NCI-H82 treated with DMSO at 0.1 percent for 48 hours (cell line): ENCODE results near the gene POLD3.
"Not testable (repeated sequence)": the region's sequence is repeated elsewhere in the genome, so short reads cannot be mapped to it uniquely, and the experiment has no call there.

Experiments used
- DNase-seq: peaks from one replicate; lab custom pipeline; 2025; ENCODE audit not compliant: unreplicated experiment; lab: John Stamatoyannopoulos, UW

POLD3 gene

GRCh38 chr11:74636630-74637184 lies 44.3 kb downstream of the POLD3 start:
- no peak for DNase-seq

DNA sequence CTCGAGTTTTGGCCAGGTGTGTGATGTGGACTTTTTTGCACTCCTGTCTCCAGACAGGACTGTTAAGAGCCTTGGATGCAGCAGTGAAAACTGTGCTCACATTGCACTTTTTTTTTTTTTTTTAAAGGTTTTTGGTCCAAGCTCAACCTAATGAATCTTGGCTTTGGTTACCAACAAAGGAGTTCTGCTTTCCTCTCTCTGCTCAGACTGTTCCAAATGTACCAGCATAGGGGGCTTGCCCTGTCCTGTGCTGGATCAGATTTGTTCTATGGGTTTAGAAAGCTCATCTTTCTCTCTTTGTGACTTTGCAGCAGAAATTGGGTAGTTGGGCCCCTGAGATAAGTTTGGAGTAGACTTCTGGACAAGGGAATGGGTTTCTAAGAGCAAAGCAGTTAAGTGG lies 45.3 kb downstream of the POLD3 start:
- DNase-seq: no peak

- peak; percentile 60 for DNase-seq
These were observed 46.5 kb downstream of the POLD3 start for GRCh38 chr11:74638869-74639268.

DNA sequence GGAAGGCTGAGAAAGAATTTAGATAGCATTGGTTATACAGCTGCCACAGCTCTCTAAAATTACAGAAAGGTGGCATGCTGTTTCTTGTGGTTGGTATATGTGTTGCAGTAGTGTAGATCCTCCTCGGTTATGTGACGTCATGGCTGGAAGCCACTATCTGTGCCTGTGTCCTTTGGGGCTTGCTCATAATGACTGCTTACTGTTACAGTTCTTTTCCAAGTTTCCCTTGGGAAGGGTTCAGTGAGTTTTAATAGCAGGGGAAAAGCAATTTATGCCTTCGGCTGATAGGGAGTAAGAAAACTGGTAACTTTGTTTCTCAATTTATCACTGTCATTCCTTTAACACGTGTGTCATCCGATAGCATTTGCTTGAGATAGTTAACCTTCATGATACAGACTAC lies 47.2 kb downstream of the POLD3 start:
- no peak for DNase-seq

- peak; percentile 55 for DNase-seq
These were observed 48.9 kb downstream of the POLD3 start for GRCh38 chr11:74641289-74641688.

DNA sequence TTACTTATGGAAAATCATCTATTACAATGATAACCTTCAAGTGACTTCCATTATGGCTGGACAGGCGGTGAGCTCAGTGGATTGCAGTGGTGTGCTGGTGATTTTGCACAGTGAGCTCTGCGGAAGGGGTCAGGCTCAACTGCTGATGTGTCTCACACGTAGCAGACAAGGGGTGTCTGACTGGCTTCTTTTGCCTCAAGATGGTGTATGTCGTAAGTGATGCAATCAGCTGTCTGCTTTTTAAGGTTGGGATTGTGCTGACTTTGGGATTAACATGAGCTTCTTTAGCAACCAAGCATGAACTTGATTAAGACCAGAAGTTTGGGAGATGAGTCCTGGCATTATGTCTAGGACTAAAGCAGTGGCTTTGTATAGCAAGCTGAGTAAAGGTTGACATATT lies 49.5 kb downstream of the POLD3 start:
- DNase-seq: peak; percentile 37

DNA sequence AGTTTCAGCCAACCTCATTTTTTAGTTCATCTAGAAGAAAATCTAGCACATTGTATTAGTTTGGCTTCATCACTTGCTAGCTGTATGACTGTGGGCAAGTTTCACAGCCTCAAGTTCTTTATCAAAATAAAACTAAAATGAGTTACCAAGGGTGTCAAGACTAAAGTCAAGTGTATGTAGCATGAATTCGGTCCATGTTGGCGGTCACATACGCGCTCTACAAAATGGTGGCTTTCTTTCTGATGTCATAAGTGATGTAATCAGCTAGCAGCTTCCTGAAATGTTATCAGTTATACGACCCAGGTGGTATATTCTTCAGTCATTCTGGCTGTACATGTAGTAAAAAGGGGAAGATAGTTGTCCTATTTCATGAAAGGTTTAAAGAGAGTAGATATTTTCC lies 50.5 kb downstream of the POLD3 start:
- no peak for DNase-seq

DNA sequence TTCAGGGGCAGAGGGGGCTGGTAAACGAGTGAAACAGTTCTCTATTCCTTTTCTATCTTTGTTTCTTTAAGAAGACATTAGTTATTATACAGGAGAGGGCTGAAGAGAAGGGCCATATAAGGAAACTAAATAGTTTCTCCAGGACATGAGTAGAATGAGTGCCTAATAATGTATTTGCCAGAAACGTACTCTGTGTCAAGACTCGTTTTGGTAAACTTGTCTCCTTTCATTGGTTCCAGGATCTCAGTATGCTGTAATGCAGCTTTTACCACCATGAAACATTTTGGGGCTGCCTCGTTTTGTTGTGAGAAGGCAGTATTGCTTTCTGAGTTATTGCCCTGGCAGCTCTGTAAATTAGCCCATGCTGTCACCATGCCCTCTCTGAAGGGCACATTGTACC lies 51.7 kb downstream of the POLD3 start:
- DNase-seq: no peak

DNA sequence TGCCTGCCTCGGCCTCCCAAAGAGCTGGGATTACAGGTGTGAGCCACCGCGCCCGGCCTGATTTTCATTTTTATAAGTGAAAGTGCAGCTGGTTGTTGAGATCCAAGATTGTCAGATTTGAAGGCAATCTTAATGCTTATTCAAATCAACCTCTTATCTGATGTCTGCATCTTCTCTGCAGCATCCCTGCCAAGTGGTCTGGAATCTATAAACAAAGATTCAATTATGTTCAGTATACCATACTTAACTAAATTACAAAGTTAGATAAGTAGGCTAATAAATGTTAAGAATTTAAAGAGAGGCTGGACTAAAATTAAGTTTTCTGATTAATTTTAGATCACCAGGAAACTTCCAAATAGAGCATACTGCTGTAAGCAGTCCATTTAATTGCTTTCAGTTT lies 53.8 kb downstream of the POLD3 start:
- no peak for DNase-seq

DNA sequence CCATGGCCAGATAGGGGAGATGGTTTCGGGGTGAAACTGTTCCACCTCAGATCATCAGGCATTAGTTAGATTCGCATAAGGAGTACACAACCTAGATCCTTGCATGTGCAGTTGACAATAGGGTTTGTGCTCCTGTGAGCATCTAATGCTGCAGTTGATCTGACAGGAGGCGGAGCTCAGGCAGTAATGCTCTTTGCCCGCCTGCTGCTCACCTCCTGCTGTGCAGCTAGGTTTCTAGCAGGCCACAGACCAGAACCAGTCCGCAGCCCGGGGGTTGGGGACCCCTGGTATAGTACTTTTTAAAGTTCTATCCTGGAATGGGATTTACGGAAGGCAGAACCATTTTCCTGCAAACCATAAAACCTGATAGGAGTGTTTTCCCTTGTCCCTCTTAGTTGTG lies 54.6 kb downstream of the POLD3 start:
- DNase-seq: no peak

DNA sequence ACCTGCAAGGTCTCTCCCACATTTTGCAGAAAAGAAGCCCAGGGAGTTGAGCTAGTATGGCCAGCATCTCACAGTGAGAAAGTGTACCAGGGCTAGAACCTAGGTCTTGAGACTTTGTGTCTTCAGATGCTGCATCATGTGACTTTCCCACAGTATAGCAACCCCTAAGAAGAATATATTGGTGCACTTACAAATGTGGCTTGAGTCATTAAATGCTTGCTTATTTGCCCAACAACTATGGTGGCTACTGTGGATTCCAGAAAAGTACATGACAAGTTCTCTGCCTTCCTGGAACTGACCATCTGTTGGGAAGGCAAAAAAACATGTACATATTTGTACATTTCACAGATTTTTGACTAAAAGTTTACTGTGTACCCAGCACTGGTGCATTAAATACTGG lies 55.0 kb downstream of the POLD3 start:
- DNase-seq: no peak

- no peak for DNase-seq
These were observed 55.4 kb downstream of the POLD3 start for GRCh38 chr11:74647831-74648230.

DNA sequence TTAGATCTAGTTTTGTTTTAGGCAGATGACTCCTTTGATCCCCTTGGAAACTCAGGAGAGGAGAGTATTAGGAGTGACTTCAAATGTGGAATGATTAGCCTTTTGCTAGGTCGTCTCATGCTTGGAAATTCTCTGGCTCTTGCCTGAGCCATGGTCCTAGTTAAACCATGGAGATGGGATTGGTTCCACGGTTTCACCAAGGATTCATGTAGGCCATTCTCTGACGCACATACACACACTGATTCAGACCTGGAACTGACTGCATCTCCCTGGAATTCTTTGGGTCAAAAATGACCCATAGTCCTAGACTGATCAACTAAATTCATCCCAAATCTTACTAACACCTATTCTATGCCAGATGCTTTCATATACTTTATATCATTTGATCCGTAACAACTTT lies 56.5 kb downstream of the POLD3 start:
- no peak for DNase-seq

DNA sequence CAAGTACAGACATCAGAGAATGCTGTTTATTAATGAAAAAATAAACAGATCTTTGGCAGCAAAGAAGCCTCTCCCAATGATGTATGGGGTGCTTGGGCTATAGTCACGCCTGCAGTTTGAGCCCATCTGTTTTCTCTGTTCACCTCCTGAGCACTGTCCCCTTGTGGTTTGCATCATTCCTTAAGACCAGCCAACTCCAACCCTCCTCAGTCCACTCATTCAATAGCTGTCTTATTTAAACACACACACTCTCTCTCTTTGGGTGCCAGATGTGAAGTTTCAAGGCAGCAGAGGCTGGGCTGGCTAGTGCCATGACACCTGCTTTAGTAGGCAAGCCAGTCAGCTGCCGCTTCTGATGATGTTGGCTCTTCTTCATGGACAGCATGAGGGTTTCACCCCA lies 58.1 kb downstream of the POLD3 start:
- no peak for DNase-seq

DNA sequence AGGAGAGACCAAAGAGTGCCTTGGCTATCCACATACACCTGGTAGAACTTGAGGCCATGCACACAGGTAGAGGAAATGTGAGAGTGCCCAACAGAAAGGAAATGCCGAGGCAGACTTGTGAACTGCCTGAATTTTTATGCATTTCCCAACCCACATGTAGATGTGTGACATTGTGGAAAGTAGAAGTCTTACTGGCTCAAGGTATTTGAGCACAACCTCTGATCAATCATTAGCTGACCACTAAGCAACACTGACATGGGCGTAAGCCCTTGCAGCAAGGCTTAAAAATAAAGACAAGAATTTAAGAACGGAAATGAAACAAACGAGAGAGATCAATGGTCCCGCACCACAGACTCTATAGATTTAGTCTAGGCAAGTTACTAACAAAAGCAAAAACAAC lies 62.6 kb downstream of the POLD3 start:
- DNase-seq: no peak

DNA sequence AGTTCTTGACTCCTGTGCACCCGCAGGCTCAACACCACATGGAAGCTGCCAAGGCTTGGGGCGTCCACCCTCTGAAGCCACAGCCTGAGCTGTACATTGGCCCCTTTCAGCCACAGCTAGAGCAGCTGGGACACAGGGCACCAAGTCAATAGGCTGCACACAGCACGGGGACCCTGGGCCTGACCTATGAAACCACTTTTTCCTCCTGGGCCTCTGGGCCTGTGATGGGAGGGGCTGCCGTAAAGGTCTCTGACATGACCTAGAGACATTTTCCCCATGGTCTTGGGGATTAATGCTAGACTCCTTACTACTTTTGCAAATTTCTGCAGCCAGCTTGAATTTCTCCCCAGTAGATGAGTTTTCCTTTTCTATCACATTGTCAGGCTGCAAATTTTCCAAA lies 66.7 kb downstream of the POLD3 start:
- DNase-seq: not testable (repeated sequence)

DNA sequence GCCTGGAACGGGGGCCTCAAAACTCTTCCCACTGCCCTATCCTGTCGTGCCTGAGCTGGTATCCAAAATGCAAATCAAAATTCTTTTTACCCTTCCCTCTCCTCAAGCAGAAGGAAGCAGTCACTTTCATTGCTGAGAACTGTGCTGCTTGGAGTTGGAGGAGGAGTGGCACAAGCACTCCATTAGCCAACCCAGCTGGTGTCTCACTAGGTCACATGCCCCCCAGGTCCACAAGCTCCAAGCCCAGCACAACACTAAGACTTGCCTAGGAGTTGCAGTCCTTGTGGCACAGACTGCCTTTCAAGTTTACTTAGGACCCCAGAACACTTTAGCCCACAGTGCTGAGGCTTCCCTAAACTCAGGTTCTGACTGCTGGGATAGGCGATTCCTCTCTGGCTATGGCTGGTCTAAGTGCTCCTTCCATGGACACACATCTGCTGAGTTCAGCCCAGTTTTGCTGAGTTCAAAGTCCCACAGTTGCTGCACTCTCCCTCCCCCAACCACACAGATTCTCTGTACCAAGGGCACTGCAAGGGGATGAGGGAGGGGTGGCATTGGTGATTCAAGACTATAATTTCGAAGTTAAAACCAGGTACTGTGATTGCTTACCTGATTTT lies 70.2 kb downstream of the POLD3 start:
- DNase-seq: no peak

DNA sequence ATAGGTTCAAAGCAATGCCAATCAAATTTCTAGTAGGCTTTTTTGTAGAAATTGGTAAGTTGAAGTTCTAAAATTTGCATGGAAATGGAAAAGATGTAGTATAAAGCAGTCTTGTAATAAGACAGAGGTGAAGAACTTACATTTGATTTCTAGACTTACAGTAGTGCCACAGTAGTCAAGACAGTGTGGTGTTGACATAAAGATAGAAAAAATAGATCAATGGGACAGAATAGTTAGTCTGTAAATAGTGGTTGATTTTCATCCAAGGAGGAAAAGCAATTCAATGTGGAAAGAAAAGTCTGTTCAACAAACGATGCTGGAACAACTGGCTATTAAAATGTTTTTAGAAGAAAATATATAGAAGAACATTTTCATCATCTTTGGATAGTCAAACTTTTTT lies 70.9 kb downstream of the POLD3 start:
- DNase-seq: no peak

- no peak for DNase-seq
These were observed 77.1 kb downstream of the POLD3 start for GRCh38 chr11:74669211-74670160.

DNA sequence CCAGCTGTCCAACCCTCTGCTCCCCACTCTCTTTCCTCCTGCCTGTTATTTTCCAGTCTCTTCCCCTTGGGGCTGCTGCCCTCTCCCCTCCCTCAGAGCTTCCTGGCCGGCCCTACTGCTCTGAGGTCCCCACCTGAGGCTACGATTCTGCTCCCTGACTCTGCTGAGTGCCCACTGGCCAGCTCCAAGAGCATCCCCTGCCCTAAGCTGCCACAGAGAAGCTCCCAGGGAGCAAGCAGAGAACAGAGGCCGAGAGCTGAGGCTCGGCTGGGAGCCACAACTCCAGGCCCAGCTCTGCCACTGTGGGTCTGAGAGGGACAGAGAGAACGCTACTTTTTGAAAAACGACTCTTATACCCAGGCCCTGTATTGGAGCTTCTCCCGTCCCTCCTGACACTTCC lies 77.8 kb downstream of the POLD3 start:
- no peak for DNase-seq

DNA sequence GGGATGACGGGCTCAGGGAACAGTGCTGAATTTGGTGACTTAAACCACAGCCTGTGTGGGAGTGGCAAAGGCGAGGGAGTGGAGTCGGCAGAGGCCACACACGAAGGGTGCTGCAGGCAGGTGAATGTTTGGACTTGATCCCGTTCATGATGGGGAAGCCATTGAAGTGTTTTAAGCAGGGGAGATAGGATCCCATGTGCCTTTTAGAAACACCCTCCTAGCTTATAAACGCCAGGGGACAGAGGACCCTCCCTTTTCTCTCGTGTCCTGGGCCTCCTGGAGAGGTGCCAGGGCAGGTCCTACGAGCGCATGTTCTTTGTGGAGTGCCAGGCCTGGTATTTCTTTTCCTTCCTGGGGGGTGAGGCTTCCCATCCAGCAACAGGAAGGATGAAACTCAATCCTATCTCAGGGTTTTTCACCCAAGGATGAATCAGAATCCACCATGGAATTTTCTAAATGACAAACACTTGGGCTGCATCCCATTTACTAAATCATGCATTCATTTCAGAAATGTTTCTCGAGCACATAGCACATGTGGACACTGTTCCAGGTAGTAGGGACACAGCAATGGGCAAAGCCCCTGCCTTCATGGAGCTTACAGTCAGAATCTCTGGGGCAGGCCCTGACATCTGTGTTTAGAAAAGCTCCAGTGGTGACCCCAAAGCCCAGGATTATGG lies 79.3 kb downstream of the POLD3 start:
- no peak for DNase-seq
